Thyroid gland (tissue), 4 donors: ENCODE results near the gene CAMK1. TPM values are rescaled to one million over a fixed set of nuclear protein-coding genes. Genes with fewer than 3 reads are reported as not detected.

Experiments
- DNase-seq, 2 donors: peaks; one replicate each; pipeline ENCODE4 v3.0.0-alpha.2; 2019
- H3K27ac ChIP-seq, 3 donors: fragments of 200-600 bp; sonication (generic); 1 replicate in 2 of 3; 2 replicates in 1 of 3; pipeline ENCODE4 v1.5.1; 2016 to 2019; ENCODE audit warnings: mild to moderate bottlenecking in 1 of 3, moderate library complexity in 1 of 3
- H3K27me3 ChIP-seq: fragments of 200-600 bp; sonication (generic); one replicate; pipeline ENCODE4 v1.5.1; 2019
- H3K36me3 ChIP-seq, 2 donors: fragments of 200-600 bp; sonication (generic); one replicate each; pipeline ENCODE4 v1.5.1; 2016 to 2019
- H3K4me1 ChIP-seq, 2 donors: fragments of 200-600 bp; sonication (generic); one replicate each; pipeline ENCODE4 v1.5.1; 2017 to 2019
- H3K4me3 ChIP-seq, 3 donors: fragments of 200-600 bp; sonication (generic); replicated peaks in 1 of 3; 1 replicate in 2 of 3; 2 replicates in 1 of 3; pipeline ENCODE4 v1.5.1; 2016; ENCODE audit warnings: mild to moderate bottlenecking in 1 of 3
- H3K9me3 ChIP-seq: fragments of 200-600 bp; sonication (generic); one replicate; pipeline ENCODE4 v1.5.1; 2017
- CTCF ChIP-seq, 6 experiments: fragments of 200-600 bp in 3 of 6; fragments of 450-650 bp in 3 of 6; sonication (generic) in 3 of 6; IDR thresholded peaks; one replicate each; pipeline ENCODE4 v1.5.1; 2016 to 2019; ENCODE audit warnings: antibody characterized with exemption in 6 of 6, mild to moderate bottlenecking in 2 of 6, inconsistent platforms in 1 of 6, moderate library complexity in 1 of 6
- POLR2A ChIP-seq, 2 donors: fragments of 450-650 bp; IDR thresholded peaks; one replicate each; pipeline ENCODE4 v1.6.1; 2017; ENCODE audit warnings: antibody characterized with exemption in 2 of 2, mild to moderate bottlenecking in 2 of 2, moderate library complexity in 1 of 2
- WGBS, 2 donors: methylation state at CpG; one replicate each; pipeline ENCODE4 v1.1.5; 2017; 5-methylcytosine and 5-hydroxymethylcytosine counted together
- intact Hi-C: fragments of 100-400 bp; cut with DNase I; formaldehyde crosslinking; loops from one replicate; pipeline ENCODE4 v1.15.1; 2023
- total RNA-seq, 4 donors: library from RNA; depleted of rRNA; stranded (reverse); fragments of >200 nt; gene quantifications; one replicate each; pipeline ENCODE4 v1.2.3, GENCODE V29; 2016

CAMK1 gene
- total RNA-seq, 4 donors from 2014 or later = 32.1 to 44.8 (median 35.9) TPM

DNA sequence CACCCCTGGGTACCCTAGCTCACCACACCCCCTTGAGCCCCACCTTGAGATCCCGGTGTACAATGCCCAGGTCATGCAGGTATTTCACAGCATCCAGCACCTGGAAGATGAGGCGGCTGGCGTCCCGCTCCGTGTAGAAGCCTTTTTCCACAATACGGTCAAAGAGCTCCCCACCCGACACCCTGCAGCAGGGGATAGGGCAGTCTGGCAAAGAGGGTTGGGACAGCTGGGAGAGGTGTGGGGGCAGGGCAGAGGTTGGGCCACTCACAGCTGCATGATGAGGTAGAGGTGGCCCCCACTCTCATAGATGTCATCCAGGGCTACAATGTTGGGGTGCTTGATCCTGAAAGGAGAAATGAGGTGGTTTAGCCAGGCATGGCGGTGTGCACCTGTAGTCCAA is 6.9 kb downstream of the CAMK1 start:
- intact Hi-C loops = no loop called here
- no peak for DNase-seq
- H3K36me3 ChIP-seq = peaks cover 10 to 18% of the 10 kb centered on the region in 2 donors
- H3K4me1 ChIP-seq = peaks cover 6 to 19% of the 10 kb centered on the region in 2 donors
- TF ChIP-seq POLR2A (IDR thresholded peaks at IDR 0.05) (no peak), CTCF (IDR thresholded peaks at IDR 0.05) (no peak)
- H3K27me3 ChIP-seq = no peaks in the 10 kb centered on the region
- no peak overlapping the region for H3K27ac ChIP-seq
- H3K4me3 ChIP-seq = no peak overlapping the region
- no peaks in the 10 kb centered on the region for H3K9me3 ChIP-seq
- WGBS, 2 donors = 89 to 90% methylated on average over 7 to 8 of the region's 8 CpGs

DNA sequence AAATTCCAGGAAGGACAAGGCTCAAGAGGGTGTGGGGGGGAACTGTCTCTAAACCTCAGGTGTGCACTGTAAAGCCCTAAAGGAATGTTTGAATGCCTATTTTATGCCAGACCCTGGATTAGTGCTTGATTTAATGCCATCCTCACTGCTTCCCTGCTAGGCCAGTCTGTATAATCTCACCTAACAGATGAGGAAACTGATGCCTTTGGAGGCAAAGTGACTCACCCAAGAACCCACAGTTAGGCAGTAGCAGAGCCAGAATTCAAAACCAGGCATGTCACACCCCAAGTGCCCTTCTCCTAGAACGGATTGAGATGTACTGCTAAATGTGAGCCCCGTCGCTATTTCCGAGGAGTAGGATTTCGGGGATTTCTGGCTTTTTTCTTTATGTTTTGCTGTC is 7.8 kb downstream of the CAMK1 start:
- Histone ChIP-seq H3K9me3 (no peaks in the 10 kb centered on the region), H3K36me3 (peaks cover 17 to 27% of the 10 kb centered on the region in 2 donors), H3K27ac (no peak overlapping the region), H3K27me3 (no peaks in the 10 kb centered on the region), H3K4me1 (peaks cover 4 to 11% of the 10 kb centered on the region in 2 donors), H3K4me3 (no peak overlapping the region)
- 94 to 98% methylated on average over 5 of the region's 5 CpGs for WGBS, 2 donors
- TF ChIP-seq CTCF (IDR thresholded peaks at IDR 0.05) (no peak), POLR2A (IDR thresholded peaks at IDR 0.05) (no peak)
- DNase-seq = no peak
- intact Hi-C loops = no loop called here

DNA sequence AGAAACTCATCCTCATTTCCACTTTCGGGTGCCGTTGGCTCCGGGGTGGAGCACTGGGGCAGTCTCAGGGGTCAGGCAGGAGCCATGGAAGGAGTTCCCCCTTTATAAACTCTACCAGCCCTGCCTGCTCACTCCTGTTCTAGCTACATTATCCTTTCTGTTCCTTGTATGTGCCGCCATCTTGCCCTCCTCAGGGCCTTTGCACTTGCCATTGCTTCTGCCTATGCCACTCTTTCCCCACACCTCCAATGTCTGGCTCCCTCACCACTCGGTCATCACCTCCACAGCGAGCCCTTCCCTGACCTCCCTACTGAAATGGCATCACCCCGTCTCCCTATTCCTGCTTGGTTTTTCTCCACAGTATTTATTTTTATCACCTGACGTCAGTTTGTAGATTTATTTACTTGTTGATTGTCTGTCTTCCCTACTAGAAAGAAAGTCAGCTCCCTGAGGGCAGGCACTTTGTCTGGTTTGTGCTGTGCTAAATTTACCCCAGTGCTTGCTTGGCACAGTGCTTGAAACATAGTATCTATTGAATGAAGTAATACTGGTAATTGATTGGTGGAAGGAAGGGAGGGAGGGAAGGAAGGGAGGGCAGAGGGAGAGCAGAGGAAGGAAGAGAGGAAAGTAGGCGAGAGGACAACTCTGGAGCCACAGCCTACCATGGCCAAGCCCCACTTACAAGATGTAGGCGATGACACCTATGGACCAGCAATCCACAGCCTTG is 8.8 kb downstream of the CAMK1 start:
- peaks cover 21 to 34% of the 10 kb centered on the region in 2 donors for H3K36me3 ChIP-seq
- DNase-seq = no peak
- H3K27me3 ChIP-seq = no peaks in the 10 kb centered on the region
- 95 to 96% methylated on average over 10 of the region's 10 CpGs for whole genome bisulfite sequencing, 2 donors
- intact Hi-C loops = no loop called here
- TF ChIP-seq POLR2A (IDR thresholded peaks at IDR 0.05) (no peak), CTCF (IDR thresholded peaks at IDR 0.05) (no peak)
- peaks cover 0 to 5% of the 10 kb centered on the region in 2 donors for H3K4me1 ChIP-seq
- no peak overlapping the region for H3K27ac ChIP-seq
- no peak overlapping the region for H3K4me3 ChIP-seq
- no peaks in the 10 kb centered on the region for H3K9me3 ChIP-seq

GRCh38 chr3:9757427-9757826 is 12.3 kb downstream of the CAMK1 start:
- no peak overlapping the region for H3K4me3 ChIP-seq
- H3K27ac ChIP-seq = no peak overlapping the region
- peaks cover 0 to 7% of the 10 kb centered on the region in 2 donors for H3K4me1 ChIP-seq
- H3K36me3 ChIP-seq = peaks cover 28 to 37% of the 10 kb centered on the region in 2 donors
- no peaks in the 10 kb centered on the region for H3K9me3 ChIP-seq
- whole genome bisulfite sequencing, 2 donors = 93% methylated on average over 11 of the region's 13 CpGs
- DNase-seq = no peak
- H3K27me3 ChIP-seq = no peaks in the 10 kb centered on the region
- TF ChIP-seq POLR2A (IDR thresholded peaks at IDR 0.05) (no peak), CTCF (IDR thresholded peaks at IDR 0.05) (no peak)
- intact Hi-C loops = no loop called here

GRCh38 chr3:9754678-9755077 is 15.1 kb downstream of the CAMK1 start:
- peaks cover 28 to 34% of the 10 kb centered on the region in 2 donors for H3K36me3 ChIP-seq
- H3K27me3 ChIP-seq = no peaks in the 10 kb centered on the region
- TF ChIP-seq CTCF (IDR thresholded peaks at IDR 0.05) = no peak
- TF ChIP-seq POLR2A (IDR thresholded peaks at IDR 0.05) = no peak
- peaks cover 9 to 23% of the 10 kb centered on the region in 2 donors for H3K4me1 ChIP-seq
- intact Hi-C loops = no loop called here
- H3K27ac ChIP-seq = peak overlapping the region in 1 of 3 donors; percentile 40
- H3K9me3 ChIP-seq = no peaks in the 10 kb centered on the region
- DNase-seq = no peak
- H3K4me3 ChIP-seq = no peak overlapping the region
- WGBS, 2 donors = 50 to 72% methylated on average over 6 to 8 of the region's 8 CpGs
